ENCODE results near the gene PROSER1. TPM values are rescaled to one million over a fixed set of nuclear protein-coding genes. Genes with fewer than 3 reads are reported as not detected.
A peak's percentile ranks its signal among the peaks of the same experiment; 100 is the strongest.

PROSER1 gene
- total RNA-seq, 4 donors from 2014 or later: 22.7 to 63.6 (median 30.7) TPM

DNA sequence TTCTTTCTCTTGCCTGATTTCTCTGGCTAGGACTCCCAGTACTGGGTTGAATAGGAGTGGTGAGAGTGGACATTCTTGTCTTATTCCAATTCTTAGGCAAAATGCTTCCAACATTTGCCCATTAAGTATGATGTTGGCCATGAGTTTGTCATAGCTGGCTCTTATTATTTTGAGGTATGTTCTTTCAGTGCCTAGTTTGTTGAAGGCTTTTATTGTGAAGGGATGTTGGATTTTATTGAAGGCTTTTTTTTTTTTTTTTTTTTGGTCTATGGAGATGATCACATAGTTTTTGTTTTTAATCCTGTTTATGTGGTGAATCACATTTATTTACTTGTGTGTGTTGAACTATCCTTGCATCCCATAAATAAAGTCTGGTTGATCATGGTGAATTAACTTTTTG, 20.2 kb upstream of the PROSER1 start:
- no peaks in the 10 kb centered on the region for H3K27me3 ChIP-seq
- no peaks in the 10 kb centered on the region for H3K36me3 ChIP-seq
- DNase-seq: no peak
- H3K4me1 ChIP-seq: no peaks in the 10 kb centered on the region
- TF ChIP-seq, protein P1, sequence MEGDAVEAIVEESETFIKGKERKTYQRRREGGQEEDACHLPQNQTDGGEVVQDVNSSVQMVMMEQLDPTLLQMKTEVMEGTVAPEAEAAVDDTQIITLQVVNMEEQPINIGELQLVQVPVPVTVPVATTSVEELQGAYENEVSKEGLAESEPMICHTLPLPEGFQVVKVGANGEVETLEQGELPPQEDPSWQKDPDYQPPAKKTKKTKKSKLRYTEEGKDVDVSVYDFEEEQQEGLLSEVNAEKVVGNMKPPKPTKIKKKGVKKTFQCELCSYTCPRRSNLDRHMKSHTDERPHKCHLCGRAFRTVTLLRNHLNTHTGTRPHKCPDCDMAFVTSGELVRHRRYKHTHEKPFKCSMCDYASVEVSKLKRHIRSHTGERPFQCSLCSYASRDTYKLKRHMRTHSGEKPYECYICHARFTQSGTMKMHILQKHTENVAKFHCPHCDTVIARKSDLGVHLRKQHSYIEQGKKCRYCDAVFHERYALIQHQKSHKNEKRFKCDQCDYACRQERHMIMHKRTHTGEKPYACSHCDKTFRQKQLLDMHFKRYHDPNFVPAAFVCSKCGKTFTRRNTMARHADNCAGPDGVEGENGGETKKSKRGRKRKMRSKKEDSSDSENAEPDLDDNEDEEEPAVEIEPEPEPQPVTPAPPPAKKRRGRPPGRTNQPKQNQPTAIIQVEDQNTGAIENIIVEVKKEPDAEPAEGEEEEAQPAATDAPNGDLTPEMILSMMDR (IDR thresholded peaks at IDR 0.05): no peak
- TF ChIP-seq POLR2A (IDR thresholded peaks at IDR 0.05): no peak
- intact Hi-C loops (cut with DNase I): loop anchor here (10.0 kb wide), 1 partner anchor 557 kb away; no protein-coding TSS in a partner anchor
- H3K4me3 ChIP-seq (replicated peaks in 1 of 3): no peak overlapping the region
- H3K9me3 ChIP-seq: no peaks in the 10 kb centered on the region
- H3K27ac ChIP-seq: no peak overlapping the region

DNA sequence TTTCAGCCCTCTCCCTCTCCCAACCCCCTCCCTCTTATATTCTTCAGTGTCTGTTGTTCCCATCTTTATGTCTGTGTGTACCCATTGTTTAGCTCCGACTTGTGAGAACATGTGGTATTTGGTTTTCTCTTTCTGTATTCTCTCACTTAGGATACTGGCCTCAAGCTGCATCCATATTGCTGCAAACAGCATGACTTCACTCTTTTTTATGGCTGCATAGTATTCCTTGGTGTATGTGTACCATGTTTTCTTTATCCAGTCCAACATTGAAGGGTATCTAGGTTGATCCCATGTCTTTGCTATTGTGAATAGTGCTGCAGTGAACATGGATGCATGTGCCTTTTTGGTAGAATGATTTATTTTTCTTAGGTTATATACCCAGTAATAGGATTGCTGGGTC, 18.1 kb upstream of the PROSER1 start:
- Histone ChIP-seq H3K4me3 (replicated peaks in 1 of 3) (no peak overlapping the region), H3K27me3 (no peaks in the 10 kb centered on the region), H3K27ac (no peak overlapping the region), H3K36me3 (no peaks in the 10 kb centered on the region), H3K9me3 (no peaks in the 10 kb centered on the region), H3K4me1 (peaks cover 0 to under 1% of the 10 kb centered on the region in 2 donors)
- intact Hi-C loops (cut with DNase I): loop anchor here (10.0 kb wide), 1 partner anchor 559 kb away; no protein-coding TSS in a partner anchor
- TF ChIP-seq POLR2A (IDR thresholded peaks at IDR 0.05): no peak
- TF ChIP-seq, protein P1 (IDR thresholded peaks at IDR 0.05): no peak
- no peak for DNase-seq
- WGBS, 2 donors: 93 to 98% methylated on average over 1 of the region's 1 CpG

DNA sequence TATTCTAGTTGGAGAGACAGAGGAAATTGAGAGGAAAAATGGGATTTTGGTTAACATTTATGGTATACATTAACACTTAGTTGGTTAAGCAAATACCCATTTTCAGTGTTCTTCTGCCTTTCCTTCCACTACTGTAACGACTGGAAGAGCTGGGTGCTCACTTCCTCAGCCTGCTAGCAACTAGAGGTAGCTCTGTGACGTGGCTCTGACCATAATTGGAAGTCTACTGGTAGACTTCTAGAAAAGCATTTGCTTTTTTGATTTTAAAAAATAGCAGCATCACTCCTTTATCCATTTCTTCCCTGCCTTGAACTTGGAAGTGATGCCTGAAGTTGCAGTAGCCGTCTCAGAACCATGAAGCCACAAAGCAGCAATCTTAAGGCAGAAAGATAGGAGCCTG, 16.2 kb upstream of the PROSER1 start:
- no peaks in the 10 kb centered on the region for H3K36me3 ChIP-seq
- H3K9me3 ChIP-seq: no peaks in the 10 kb centered on the region
- H3K27ac ChIP-seq: no peak overlapping the region
- peaks cover 4 to 10% of the 10 kb centered on the region in 2 donors for H3K4me1 ChIP-seq
- WGBS, 2 donors: 84 to 93% methylated on average over 3 of the region's 3 CpGs
- no peak for DNase-seq
- no peak overlapping the region for H3K4me3 ChIP-seq (replicated peaks in 1 of 3)
- no peak for TF ChIP-seq POLR2A (IDR thresholded peaks at IDR 0.05)
- TF ChIP-seq, protein P1 (IDR thresholded peaks at IDR 0.05): no peak
- intact Hi-C loops (cut with DNase I): loop anchor here (10.0 kb wide), 1 partner anchor 561 kb away; no protein-coding TSS in a partner anchor
- no peaks in the 10 kb centered on the region for H3K27me3 ChIP-seq

DNA sequence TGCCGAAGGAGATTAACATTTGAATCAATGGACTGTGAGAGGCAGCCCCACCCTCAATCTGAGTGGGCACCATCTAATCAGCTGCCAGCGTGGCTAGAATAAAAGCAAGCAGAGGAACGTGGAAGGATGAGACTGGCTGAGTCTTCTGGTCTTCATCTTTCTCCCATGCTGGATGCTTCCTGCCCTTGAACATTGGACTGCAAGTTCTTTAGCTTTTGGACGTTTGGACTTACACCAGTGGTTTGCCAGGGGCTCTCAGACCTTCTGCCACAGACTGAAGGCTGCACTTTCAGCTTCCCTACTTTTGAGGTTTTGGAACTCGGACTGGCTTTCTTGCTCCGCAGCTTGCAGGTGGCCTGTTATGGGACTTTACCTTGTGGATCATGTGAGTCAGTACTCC, 15.1 kb upstream of the PROSER1 start:
- H3K9me3 ChIP-seq: no peaks in the 10 kb centered on the region
- H3K4me1 ChIP-seq: peaks cover 11 to 15% of the 10 kb centered on the region in 2 donors
- no peak overlapping the region for H3K27ac ChIP-seq
- WGBS, 2 donors: 84 to 87% methylated on average over 6 of the region's 6 CpGs
- no peaks in the 10 kb centered on the region for H3K27me3 ChIP-seq
- no peak for DNase-seq
- no peak for TF ChIP-seq POLR2A (IDR thresholded peaks at IDR 0.05)
- TF ChIP-seq, protein P1 (IDR thresholded peaks at IDR 0.05): no peak
- intact Hi-C loops (cut with DNase I): loop anchor here (10.0 kb wide), 1 partner anchor 562 kb away; no protein-coding TSS in a partner anchor
- H3K36me3 ChIP-seq: no peaks in the 10 kb centered on the region
- H3K4me3 ChIP-seq (replicated peaks in 1 of 3): no peak overlapping the region

DNA sequence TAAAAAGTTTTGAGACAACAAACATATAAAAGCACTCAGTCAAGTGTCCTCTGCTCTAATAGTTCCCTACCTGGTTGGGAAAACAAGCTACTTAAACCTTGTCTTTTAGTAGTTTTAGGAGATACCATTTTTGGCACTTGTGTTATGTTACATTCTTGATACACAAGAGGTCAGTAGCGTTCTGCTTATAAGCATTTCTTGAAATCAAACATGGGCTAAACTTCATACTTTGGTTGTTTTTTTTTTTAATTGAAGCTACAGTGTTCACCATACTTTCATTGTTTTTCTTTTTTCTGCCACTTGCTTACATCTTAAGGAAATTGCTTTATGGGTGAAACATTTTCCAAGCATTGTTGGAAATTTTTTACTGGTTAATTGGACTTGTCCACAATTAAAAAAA, 13.3 kb upstream of the PROSER1 start:
- Histone ChIP-seq H3K27me3 (no peaks in the 10 kb centered on the region), H3K36me3 (no peaks in the 10 kb centered on the region), H3K27ac (no peak overlapping the region), H3K4me1 (peaks cover 13 to 15% of the 10 kb centered on the region in 2 donors), H3K9me3 (no peaks in the 10 kb centered on the region), H3K4me3 (replicated peaks in 1 of 3) (no peak overlapping the region)
- no peak for DNase-seq
- WGBS, 2 donors: 4 to 9% methylated on average over 1 of the region's 1 CpG
- intact Hi-C loops (cut with DNase I): loop anchor here (10.0 kb wide), 1 partner anchor 564 kb away; no protein-coding TSS in a partner anchor
- TF ChIP-seq POLR2A (IDR thresholded peaks at IDR 0.05): no peak
- TF ChIP-seq, protein P1 (IDR thresholded peaks at IDR 0.05): peak; percentile 8 to 80 (median 48)

Data from thyroid gland (tissue), 4 donors.